ENCODE measurements around the gene SIGLEC6. TPM values are rescaled to one million over a fixed set of nuclear protein-coding genes. Genes with fewer than 3 reads are reported as not detected.

The SIGLEC6 gene
- total and polyA plus RNA-seq, 11 donors, result 0.10 to 0.40 (median 0.24) TPM; not detected in 5

GRCh38 chr19:51469629-51470028, 61.8 kb downstream of the SIGLEC6 start:
- ATAC-seq (no peak), DNase-seq (no peak)
- Histone ChIP-seq H3K4me3 (no peak overlapping the region), H3K27ac (no peak overlapping the region), H3K27me3 (peaks cover 0 to 34% (median 11%) of the 10 kb centered on the region in 9 donors), H3K36me3 (no peaks in the 10 kb centered on the region), H3K9me3 (no peaks in the 10 kb centered on the region), H3K4me1 (peaks cover 0 to 19% (median 0%) of the 10 kb centered on the region in 12 donors)
- WGBS, 4 donors, result 60 to 83% (median 66%) methylated on average over 1 of the region's 1 CpG
- intact Hi-C loops (cut with DNase I), result loop anchor here in 7 of 10 donors (5.0 to 10.0 kb wide), 4 partner anchors 188 to 315 kb away; no protein-coding TSS in a partner anchor
- no peak for TF ChIP-seq POLR2A (IDR thresholded peaks at IDR 0.05)
- TF ChIP-seq CTCF (IDR thresholded peaks at IDR 0.05), result no peak

GRCh38 chr19:51469162-51469561, 62.3 kb downstream of the SIGLEC6 start:
- Histone ChIP-seq H3K27me3 (peaks cover 0 to 34% (median 14%) of the 10 kb centered on the region in 9 donors), H3K4me3 (no peak overlapping the region), H3K4me1 (peaks cover 0 to 19% (median 0%) of the 10 kb centered on the region in 12 donors), H3K9me3 (no peaks in the 10 kb centered on the region), H3K36me3 (no peaks in the 10 kb centered on the region), H3K27ac (no peak overlapping the region)
- intact Hi-C loops (cut with DNase I), result no loop called here
- TF ChIP-seq CTCF (IDR thresholded peaks at IDR 0.05) (no peak), POLR2A (IDR thresholded peaks at IDR 0.05) (no peak)
- DNase-seq, result no peak
- no peak for ATAC-seq
- WGBS, 4 donors, result 42 to 54% (median 50%) methylated on average over 4 of the region's 4 CpGs

GRCh38 chr19:51468545-51468920, 62.9 kb downstream of the SIGLEC6 start:
- Histone ChIP-seq H3K36me3 (no peaks in the 10 kb centered on the region), H3K27me3 (peaks cover 0 to 30% (median 14%) of the 10 kb centered on the region in 9 donors), H3K4me3 (no peak overlapping the region), H3K4me1 (peaks cover 0 to 19% (median 0%) of the 10 kb centered on the region in 12 donors), H3K9me3 (no peaks in the 10 kb centered on the region), H3K27ac (no peak overlapping the region)
- no peak for TF ChIP-seq CTCF (IDR thresholded peaks at IDR 0.05)
- no peak for TF ChIP-seq POLR2A (IDR thresholded peaks at IDR 0.05)
- ATAC-seq (no peak), DNase-seq (no peak)
- intact Hi-C loops (cut with DNase I), result no loop called here
- 56 to 79% (median 77%) methylated on average over 2 of the region's 2 CpGs for WGBS, 4 donors

GRCh38 chr19:51467864-51468544, 63.5 kb downstream of the SIGLEC6 start:
- no peak for TF ChIP-seq POLR2A (IDR thresholded peaks at IDR 0.05)
- TF ChIP-seq CTCF (IDR thresholded peaks at IDR 0.05), result no peak
- intact Hi-C loops (cut with DNase I), result no loop called here
- no peak for DNase-seq
- Histone ChIP-seq H3K27me3 (peaks cover 0 to 26% (median 12%) of the 10 kb centered on the region in 9 donors), H3K4me3 (no peak overlapping the region), H3K27ac (no peak overlapping the region), H3K36me3 (no peaks in the 10 kb centered on the region), H3K9me3 (no peaks in the 10 kb centered on the region), H3K4me1 (peaks cover 0 to 22% (median 0%) of the 10 kb centered on the region in 12 donors)
- ATAC-seq, result no peak
- 60 to 64% (median 62%) methylated on average over 4 of the region's 4 CpGs for WGBS, 4 donors

Other genes with a start within 250 kb of the SIGLEC6 start
- gene IGLON5, start 220.0 kb downstream of the SIGLEC6 start, total RNA-seq, result under 1 TPM in 1 of 9 donors, not detected in 8; 0.09 TPM
- under 1 TPM in 1 of 2 donors, not detected in 1; 0.10 TPM for gene IGLON5, start 220.0 kb downstream of the SIGLEC6 start, polyA plus RNA-seq
- 1 to 10 TPM in 2 of 9 donors, under 1 TPM in 7; 0.40 to 1.2 (median 0.74) TPM for gene VSIG10L, start 189.5 kb downstream of the SIGLEC6 start, total RNA-seq
- gene VSIG10L, start 189.5 kb downstream of the SIGLEC6 start, polyA plus RNA-seq, result 1 to 10 TPM; 1.2 to 1.7 TPM
- gene ETFB, start 165.3 kb downstream of the SIGLEC6 start, total RNA-seq, result 100 to 1,000 TPM; 206 to 835 (median 280) TPM
- gene ETFB, start 165.3 kb downstream of the SIGLEC6 start, polyA plus RNA-seq, result 100 to 1,000 TPM; 301 to 675 TPM
- gene CLDND2, start 162.7 kb downstream of the SIGLEC6 start, total RNA-seq, result 1 to 10 TPM in 3 of 9 donors, under 1 TPM in 3, not detected in 3; 0.46 to 2.3 (median 0.92) TPM
- gene CLDND2, start 162.7 kb downstream of the SIGLEC6 start, polyA plus RNA-seq, result not detected
- 10 to 100 TPM in 1 of 9 donors, 1 to 10 TPM in 6, not detected in 2; 1.0 to 31.2 (median 2.4) TPM for gene NKG7, start 159.0 kb downstream of the SIGLEC6 start, total RNA-seq
- 1 to 10 TPM; 1.0 to 2.9 TPM for gene NKG7, start 159.0 kb downstream of the SIGLEC6 start, polyA plus RNA-seq
- not detected for gene LIM2, start 143.7 kb downstream of the SIGLEC6 start, total RNA-seq
- not detected for gene LIM2, start 143.7 kb downstream of the SIGLEC6 start, polyA plus RNA-seq
- not detected for gene C19orf84, start 141.1 kb downstream of the SIGLEC6 start, total RNA-seq
- gene C19orf84, start 141.1 kb downstream of the SIGLEC6 start, polyA plus RNA-seq, result not detected
- gene SIGLEC10, start 114.0 kb downstream of the SIGLEC6 start, total RNA-seq, result 1 to 10 TPM in 4 of 9 donors, under 1 TPM in 5; 0.18 to 7.5 (median 0.58) TPM
- 1 to 10 TPM in 1 of 2 donors, under 1 TPM in 1; 0.08 to 1.7 TPM for gene SIGLEC10, start 114.0 kb downstream of the SIGLEC6 start, polyA plus RNA-seq
- gene SIGLEC8, start 73.2 kb downstream of the SIGLEC6 start, total RNA-seq, result under 1 TPM in 2 of 9 donors, not detected in 7; 0.12 to 0.48 TPM
- not detected for gene SIGLEC8, start 73.2 kb downstream of the SIGLEC6 start, polyA plus RNA-seq
- gene CEACAM18, start 53.1 kb downstream of the SIGLEC6 start, total RNA-seq, result not detected
- not detected for gene CEACAM18, start 53.1 kb downstream of the SIGLEC6 start, polyA plus RNA-seq
- under 1 TPM in 4 of 9 donors, not detected in 5; 0.20 to 0.43 (median 0.24) TPM for gene SIGLEC12, start 29.9 kb downstream of the SIGLEC6 start, total RNA-seq
- gene SIGLEC12, start 29.9 kb downstream of the SIGLEC6 start, polyA plus RNA-seq, result under 1 TPM in 1 of 2 donors, not detected in 1; 0.15 TPM
- gene ZNF175, start 39.6 kb upstream of the SIGLEC6 start, total RNA-seq, result 10 to 100 TPM in 3 of 9 donors, 1 to 10 TPM in 6; 2.5 to 13.7 (median 8.7) TPM
- gene ZNF175, start 39.6 kb upstream of the SIGLEC6 start, polyA plus RNA-seq, result 1 to 10 TPM; 2.9 to 4.8 TPM
- gene SIGLEC5, start 98.7 kb upstream of the SIGLEC6 start, total RNA-seq, result 1 to 10 TPM in 1 of 9 donors, under 1 TPM in 4, not detected in 4; 0.16 to 1.3 (median 0.24) TPM
- gene SIGLEC5, start 98.7 kb upstream of the SIGLEC6 start, polyA plus RNA-seq, result under 1 TPM in 1 of 2 donors, not detected in 1; 0.15 TPM
- 10 to 100 TPM in 1 of 9 donors, 1 to 10 TPM in 4, under 1 TPM in 2, not detected in 2; 0.20 to 17.9 (median 1.3) TPM for gene SIGLEC14, start 115.2 kb upstream of the SIGLEC6 start, total RNA-seq
- gene SIGLEC14, start 115.2 kb upstream of the SIGLEC6 start, polyA plus RNA-seq, result 1 to 10 TPM in 1 of 2 donors, under 1 TPM in 1; 0.27 to 1.3 TPM
- 10 to 100 TPM in 5 of 9 donors, 1 to 10 TPM in 4; 2.9 to 15.1 (median 10.2) TPM for gene SPACA6, start 161.7 kb upstream of the SIGLEC6 start, total RNA-seq
- 10 to 100 TPM in 1 of 2 donors, 1 to 10 TPM in 1; 6.1 to 16.8 TPM for gene SPACA6, start 161.7 kb upstream of the SIGLEC6 start, polyA plus RNA-seq
- 10 to 100 TPM in 1 of 9 donors, 1 to 10 TPM in 1, under 1 TPM in 4, not detected in 3; 0.17 to 16.0 (median 0.81) TPM for gene HAS1, start 192.3 kb upstream of the SIGLEC6 start, total RNA-seq
- under 1 TPM; 0.15 to 0.40 TPM for gene HAS1, start 192.3 kb upstream of the SIGLEC6 start, polyA plus RNA-seq
- 10 to 100 TPM in 2 of 9 donors, 1 to 10 TPM in 7; 1.8 to 39.4 (median 4.7) TPM for gene FPR1, start 220.2 kb upstream of the SIGLEC6 start, total RNA-seq
- gene FPR1, start 220.2 kb upstream of the SIGLEC6 start, polyA plus RNA-seq, result 1 to 10 TPM in 1 of 2 donors, under 1 TPM in 1; 0.15 to 4.8 TPM
- gene FPR2, start 229.5 kb upstream of the SIGLEC6 start, total RNA-seq, result 10 to 100 TPM in 1 of 9 donors, 1 to 10 TPM in 2, under 1 TPM in 5, not detected in 1; 0.24 to 11.1 (median 0.80) TPM
- gene FPR2, start 229.5 kb upstream of the SIGLEC6 start, polyA plus RNA-seq, result 1 to 10 TPM in 1 of 2 donors, under 1 TPM in 1; 0.11 to 1.1 TPM

Data from heart left ventricle (tissue), 16 donors.